GM19035 (cell line): ENCODE data around the gene SLC24A4.

Experiments
- ATAC-seq: cut with Tn5 transposase; IDR thresholded peaks from one replicate; pipeline ENCODE4 v1.9.1; 2021; ENCODE audit not compliant: unreplicated experiment

Gene SLC24A4

DNA sequence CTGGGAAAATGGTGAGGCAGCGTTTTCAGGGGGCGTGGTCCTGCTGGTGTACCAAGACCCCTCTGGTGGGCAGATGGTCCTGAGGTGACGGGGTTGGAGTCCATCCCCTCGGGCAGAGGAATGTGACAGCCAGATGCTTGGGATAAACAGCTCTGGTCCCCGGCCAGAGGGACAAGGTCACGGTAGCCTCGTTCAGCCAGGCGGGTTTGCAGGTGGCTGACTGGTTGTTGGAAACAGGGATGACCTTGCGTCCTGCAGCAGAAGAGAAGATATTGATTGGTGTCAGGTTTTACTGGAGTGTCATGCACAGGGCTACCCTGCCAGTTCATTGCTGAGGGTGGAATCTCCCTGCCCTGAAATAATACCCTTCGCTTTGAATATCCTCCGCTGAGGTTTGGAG, 43.3 kb downstream of the SLC24A4 start:
- no peak for ATAC-seq

DNA sequence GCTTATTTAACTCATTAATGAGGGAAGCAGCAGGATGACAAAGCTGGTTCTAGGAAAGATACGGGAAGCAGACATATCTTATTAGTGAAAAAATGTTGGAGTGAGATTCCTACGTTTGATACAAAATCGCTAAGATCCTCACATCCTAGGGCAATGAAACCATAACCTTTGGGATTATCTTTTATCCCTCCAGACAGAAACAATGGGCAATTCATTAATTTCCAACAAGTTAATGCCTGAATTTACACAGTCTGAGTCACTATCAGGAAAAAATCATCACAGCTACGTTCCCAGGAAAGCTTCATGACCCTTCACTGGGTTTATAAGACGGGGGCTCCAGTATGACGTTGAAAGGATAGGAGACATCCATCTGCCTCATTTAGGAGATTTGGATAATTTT, 45.0 kb downstream of the SLC24A4 start:
- no peak for ATAC-seq

DNA sequence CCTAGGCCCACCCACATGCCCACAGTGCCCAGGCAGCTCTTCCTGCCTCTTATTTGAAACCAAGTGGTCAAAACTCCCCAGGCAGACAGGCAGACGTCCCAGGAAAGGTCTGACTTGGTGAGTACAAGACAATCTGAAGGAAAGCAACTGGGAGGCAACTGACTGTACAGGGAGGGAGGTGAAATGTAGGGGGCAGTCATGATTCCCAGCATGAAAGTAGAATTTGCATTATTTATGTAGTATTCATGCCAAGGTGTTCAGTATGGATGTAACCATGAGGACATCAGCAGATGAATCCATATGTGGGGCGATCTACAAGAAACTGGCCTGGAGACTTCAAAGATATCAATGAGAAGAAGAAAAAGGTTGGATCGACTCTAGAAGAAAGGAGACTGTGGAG, 46.1 kb downstream of the SLC24A4 start:
- ATAC-seq, result no peak

DNA sequence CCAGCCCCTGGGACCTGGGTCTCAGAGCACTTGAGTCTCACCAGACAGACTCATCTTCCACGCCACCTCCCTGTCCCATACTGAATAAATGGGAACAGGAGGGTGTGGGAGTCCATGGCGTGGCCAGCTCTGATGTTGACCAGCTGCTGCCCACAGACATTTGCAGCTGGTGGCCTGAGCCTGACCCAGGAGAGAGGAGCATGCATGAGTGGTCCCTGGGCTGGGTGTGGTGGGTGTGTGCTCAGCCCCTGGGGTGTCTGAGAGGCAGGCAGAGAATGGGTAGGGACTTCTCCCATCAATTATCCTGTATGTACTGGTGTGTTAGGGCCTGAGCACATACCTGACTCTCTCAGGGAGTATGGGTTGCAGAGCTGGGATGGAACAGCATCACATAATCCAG, 49.3 kb downstream of the SLC24A4 start:
- ATAC-seq, result no peak

DNA sequence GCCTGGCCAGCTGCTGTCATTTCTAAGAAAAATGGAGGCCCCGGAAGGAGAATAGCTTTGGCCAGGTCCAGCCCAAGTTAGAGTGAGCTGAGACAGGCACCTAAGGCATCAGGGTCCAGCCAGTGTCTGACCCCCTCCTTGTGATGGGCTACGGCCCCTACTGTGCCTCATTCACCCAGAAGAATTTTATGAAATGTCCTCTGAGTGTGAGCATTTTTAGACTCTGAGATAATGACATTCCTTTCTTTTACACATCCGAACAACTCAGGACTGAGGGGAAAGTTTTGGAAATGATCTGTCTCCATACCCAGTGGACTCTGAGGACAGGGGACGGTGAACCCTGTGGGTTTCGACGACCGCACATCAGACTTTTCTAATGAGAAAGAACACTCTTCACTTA, 50.4 kb downstream of the SLC24A4 start:
- no peak for ATAC-seq

DNA sequence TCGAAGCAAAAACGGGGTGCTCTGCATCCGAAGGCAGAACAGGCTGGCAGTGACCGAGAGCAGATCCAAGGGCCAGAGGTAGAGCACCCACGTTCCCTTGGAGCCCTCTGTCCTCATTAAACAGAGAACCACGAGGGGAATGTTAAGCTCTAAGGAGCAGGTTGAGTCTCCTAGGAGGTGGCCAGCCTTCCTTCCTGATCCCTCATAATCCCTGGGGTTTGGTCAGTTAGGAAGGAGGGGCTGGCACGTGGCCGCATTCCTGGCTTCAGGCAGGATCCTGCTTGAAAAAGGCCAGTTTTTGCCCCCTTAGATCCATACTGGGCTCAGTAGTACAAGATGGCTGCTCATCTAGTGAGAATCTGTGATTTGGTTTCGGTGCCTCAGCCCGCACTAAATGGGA, 57.2 kb downstream of the SLC24A4 start:
- ATAC-seq, result no peak

DNA sequence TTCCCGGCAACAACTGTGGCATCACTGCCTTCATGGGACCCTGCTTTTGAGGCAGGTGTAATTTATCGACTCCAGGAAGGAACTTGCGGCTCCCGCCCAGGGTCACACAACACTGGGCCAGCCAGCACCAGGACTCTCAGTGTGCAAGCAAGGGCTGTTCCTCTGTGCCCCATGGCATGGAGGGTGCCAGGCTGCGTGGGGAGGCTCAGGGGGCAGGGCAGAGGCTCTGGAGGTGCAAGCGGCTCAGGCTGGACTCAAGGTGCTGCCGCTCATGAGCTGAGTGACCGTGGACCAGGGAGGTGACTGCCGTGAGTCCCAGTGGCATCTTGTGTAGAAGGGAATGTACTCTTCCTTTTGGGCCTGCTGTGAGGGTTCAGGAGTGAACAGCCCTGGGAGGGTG, 57.6 kb downstream of the SLC24A4 start:
- no peak for ATAC-seq

DNA sequence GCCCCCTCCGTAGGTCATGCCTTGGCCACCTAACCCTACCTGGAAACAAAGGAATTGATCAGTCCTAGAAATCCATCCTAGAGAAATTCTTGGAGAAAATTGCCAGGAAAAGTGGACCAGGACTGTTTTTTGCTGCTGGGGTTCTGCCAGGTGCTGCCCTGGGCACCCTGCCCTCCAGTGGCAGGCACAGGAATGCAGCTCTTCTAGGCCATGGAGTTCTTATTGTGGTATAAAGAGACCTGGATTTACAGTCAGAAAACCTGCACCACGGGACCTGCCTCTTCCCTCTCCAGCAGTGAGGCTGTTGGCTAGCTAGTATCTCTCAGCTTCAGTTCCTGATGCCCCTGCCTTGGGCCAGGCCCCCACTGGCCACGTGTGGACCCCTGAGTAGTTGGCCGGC, 59.7 kb downstream of the SLC24A4 start:
- ATAC-seq, result no peak

DNA sequence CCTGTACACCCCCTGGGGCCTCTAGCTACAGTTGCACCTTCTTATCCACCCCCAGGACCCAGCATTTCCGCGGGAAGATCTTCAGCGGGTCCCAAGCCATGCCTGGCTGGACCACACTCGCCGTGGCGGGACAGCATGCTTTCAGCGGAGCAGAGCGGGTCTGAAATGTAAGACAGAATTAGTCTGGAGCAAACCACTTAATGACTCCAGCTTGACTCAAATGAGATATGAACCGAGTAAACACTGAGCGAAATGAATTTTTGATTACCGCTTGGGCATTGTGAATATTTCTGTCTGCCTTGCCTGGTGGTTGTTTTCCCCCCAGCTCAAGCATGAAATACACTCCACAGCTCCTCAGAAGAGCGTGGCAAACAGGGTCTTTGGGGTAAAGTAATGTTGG, 60.8 kb downstream of the SLC24A4 start:
- ATAC-seq, result no peak

DNA sequence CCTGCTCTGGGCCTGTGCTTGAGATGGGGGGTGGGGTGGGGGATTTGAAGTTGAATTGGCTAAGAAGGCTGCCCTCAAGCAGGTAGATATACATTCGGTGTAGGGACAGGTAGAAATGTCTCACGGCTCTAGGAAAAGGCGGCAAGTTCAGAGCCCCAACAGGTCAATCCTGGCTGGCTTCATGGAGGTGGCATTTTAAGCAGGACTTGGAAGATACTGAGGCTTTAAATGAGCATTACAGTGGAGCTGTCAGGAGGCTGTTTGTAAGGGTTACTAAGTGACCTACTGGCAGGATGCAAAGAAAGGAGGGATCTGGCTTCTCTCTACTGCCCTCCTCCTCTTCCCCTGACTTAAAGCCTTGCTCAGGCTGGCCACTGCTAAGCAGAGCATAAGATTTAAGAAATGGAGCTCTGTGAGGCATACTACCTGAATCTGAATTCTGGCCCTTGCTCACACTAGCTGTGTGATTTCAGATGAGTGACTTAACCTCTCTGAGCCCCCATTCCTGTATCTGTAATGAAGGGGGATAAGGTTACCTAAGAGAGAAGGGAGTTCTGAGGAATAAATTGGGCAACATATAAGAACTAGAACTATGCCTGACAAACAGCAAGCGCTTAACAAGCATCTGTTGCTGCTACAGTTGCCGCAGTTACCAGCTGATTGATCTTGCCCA, 61.6 kb downstream of the SLC24A4 start:
- no peak for ATAC-seq

DNA sequence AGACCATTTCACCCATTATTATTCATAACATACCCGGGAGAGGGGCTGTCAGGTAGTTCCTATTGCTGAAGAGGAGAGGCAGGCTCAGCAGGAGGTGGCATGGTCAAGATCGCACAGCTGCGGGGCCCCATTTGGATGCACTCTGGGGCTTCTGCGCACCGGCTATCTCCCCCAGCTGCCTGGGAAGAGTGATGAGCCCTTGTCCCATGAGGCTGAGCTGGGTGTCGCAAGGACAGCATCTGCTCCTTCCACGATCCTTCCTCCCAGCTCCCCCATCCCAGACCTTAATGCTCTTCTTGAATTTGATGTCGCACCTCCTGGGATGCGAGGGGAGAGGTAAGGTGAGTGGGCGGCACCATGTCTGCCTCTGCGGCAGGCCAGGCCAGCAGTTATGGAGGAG, 62.6 kb downstream of the SLC24A4 start:
- no peak for ATAC-seq

DNA sequence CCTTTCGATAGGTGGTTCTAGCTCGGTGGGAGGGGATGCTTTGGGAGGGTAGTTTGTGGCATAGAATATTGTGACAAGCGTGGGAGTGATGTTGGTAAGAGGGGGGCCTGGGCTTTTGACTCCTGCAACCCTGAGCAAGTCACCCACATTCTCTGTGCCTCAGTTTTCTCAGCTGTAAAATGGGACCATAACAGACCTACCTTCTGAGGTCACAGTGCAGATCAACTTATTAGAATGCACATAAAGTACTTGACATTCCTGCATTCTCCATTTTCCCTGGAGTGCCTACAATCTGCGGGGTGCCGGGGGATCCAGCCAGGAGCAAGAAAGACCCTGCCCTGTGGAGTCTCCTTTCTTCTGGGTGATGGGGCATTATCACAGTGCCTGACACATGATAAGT, 63.2 kb downstream of the SLC24A4 start:
- ATAC-seq, result no peak

DNA sequence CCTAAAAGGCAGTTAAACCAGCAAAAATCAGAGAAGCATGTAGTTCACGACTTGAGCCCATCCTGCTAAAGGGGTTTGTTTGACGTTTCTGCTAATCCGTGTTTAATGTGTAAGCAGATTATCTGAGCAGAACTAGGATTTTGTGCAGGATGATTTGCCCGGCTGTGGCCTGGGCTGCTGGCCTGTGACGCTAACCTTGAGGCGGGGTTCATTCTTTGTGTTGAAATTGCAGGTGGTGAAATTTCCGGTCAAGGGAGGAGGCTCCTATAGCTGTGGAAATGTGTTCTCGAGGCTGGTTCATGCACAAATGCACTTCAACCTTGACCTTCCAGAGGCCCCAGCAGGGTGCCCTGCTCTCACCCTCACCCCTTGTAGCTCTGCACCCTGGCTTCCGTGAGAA, 63.7 kb downstream of the SLC24A4 start:
- ATAC-seq, result no peak

DNA sequence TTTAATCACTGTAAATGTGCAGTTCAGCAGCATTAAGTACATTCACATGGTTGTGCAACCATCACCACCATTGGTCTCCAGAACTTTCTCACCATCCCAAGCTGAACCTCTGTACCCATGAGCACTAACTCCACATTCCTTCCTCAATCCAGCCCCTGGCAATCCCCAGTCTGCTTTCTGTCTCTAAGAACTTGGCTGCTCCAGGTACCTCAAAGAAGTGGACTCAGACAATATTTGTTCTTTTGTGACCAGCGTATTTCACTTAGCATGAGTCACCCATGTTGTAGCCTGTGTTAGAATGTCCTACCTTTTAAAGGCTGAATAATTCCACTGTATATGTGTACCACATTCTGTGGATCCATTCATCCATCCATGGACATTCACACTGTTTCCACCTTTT, 64.6 kb downstream of the SLC24A4 start:
- no peak for ATAC-seq

DNA sequence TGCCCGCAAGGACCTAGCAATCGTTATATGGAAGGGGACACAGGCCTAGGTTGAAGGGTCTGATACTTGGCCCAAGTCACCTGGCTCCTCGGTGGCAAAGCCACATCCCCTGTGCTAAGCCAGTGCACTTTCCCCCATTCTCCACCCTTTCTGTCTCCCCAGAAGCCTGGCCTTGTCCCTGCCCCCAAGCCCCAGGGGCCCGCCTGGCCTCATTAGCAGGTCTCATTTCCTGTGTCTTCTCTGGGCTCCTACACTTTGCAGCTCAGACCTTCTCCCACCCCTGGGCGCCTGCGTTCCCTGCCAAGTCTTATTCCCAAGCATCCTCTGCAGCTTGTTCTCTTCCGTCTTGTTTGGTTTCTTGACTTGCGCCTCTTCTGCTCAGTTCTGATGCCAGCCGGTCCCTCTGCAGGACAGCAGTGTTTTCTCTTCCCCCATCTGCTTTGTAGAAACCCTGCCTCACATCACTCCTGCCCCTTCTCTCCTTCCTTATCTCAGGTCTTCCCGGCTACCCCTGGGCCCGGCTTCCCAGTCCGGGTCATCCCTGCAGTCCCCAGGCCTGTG, 66.7 kb downstream of the SLC24A4 start:
- ATAC-seq, result no peak

DNA sequence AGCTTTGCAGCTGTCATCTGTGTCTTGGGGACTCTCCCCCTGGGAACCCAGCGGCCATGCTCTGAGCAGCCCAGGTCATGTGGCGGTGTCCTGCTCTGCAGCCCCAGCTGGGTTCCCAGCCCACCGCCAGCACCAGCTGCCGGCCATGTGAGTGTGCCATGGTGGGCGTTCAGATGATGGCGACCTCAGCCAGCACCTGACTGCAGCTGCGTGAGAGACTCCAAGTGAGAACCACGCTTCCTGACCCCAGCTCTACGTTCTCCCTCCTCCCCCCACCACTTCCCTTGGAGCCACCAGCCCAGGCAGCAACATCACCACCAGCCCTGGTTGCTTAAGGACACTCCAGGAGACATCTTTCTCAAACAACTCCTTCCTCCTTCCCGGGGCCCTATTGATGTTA, 68.8 kb downstream of the SLC24A4 start:
- ATAC-seq, result no peak

DNA sequence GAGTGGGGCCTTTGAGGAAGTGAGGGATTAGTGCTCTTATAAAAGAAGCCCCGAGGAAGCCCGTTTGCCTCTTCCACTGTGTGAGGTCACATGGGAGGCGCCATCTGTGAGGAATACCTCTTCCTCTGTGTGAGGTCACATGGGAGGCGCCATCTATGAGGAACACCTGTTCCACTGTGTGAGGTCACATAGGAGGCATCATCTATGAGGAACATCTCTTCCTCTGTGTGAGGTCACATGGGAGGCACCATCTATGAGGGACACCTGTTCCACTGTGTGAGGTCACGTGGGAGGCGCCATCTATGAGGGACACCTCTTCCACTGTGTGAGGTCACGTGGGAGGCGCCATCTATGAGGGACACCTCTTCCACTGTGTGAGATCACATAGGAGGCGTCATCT, 69.7 kb downstream of the SLC24A4 start:
- ATAC-seq, result no peak

DNA sequence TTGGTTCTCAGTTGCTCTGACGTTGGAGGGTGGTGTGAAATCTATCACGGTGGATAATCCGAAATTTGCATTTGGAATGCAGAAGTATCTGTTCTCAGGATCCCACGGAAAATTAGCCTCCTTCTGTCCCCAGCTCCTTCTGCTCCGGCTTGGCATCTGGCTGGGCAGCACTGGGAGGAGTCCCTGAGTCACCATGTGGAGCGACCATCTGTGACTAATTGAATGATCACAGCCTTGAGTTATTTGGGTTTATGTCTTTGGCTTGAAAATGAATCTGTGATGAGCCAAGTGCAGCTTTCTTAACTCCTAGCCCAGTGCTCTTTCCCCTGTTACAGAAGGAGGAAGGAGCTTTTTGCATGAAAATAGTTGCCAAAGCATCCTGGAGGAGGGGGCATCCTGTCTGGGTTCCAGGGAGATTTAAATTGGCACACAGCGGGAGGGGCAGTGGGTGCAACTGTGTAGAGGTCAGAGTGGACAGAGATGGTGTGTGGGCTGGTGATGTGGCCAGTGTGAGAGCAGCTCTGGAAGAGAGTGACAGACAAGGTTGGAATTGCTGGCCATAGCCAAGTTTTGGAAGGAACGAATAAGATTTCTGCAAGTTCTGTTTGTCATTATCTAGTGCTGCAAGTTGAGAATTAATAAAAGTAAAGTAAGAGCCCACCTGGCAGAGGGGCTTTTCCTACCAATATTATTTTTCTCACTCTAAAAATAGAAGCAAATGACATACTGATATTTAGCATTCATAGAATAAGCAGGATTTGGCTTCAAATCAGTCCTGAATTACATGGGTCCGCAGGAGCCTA, 74.4 kb downstream of the SLC24A4 start:
- no peak for ATAC-seq

DNA sequence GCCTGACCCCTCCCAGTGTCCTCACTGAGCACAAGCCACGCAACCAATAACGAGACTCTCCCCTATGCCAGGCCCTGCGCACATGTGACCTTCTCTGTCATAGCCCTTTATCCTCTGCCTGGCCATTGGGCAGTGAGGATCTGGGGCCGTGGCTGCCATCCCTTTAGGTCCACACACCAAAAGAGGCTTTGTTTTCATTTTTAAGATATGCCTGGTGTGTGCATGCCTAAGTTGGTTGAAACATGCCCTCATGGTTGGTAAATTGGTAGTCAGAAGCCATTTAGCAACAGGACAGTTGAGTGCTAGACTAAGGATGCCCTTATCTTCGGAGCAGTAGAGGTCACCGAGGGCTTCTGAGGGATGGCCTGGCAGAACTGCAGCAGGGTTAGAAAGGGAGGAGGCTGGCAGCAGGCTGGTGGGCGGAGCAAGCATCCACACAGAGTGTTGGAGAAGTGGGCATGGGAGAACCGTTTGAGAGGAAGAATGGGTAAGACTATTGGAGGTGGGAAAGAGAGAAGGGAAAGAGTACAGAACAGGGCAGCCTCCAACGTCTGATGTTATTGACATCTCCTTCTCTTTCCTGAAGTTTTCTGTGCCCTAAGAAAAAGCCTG, 75.1 kb downstream of the SLC24A4 start:
- ATAC-seq, result no peak

DNA sequence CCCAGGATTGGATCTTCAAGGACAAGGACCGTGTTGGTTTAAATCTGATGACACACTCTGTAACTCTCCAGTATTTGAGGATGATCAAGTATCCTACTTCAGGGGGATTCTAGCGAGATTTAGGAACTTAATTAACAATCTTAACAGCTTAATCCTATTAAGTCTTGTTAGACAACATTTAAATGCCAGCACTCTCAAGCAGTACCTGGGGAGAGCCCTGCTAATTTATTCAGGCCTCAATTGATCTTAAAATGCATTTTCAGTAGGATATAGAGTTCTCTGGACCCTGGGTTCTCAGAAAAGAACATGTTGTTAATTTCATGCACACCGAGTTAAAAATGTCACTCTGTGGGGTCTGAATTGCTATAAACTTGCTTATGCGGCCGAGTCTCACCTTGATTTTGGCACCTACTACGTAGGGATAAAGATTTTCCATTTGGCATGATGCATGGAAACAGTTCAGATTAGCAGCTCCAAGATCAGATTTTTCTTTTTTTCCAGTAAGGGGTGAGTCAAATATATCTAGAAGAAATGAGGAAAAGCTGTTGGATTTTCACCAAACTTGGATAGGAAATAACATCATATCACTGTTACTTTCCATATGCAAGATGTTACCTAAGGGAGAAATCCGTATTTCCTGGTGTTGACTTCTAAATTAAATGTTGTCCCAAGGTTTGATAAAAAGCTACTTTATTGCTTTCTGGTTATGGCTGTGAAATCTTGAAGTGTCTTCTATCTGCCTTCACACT, 76.1 kb downstream of the SLC24A4 start:
- no peak for ATAC-seq
